Posterior vena cava (tissue), 2 donors: ENCODE data around the gene HOXA11. TPM values are rescaled to one million over a fixed set of nuclear protein-coding genes. Genes with fewer than 3 reads are reported as not detected.

Source experiments
- DNase-seq: peaks from one replicate; pipeline ENCODE4 v3.0.0-alpha.2; 2020; ENCODE audit warnings: low spot score
- intact Hi-C, 2 donors: fragments of 100-400 bp; cut with DNase I; formaldehyde crosslinking; loops; one replicate each; pipeline versions ENCODE4 v1.14.1 to v1.14.2; 2022 to 2023
- total RNA-seq, 2 donors: library from RNA; stranded (reverse); fragmentation: NEBNext Ultra II Directional; extraction: Animal tissue kit (Norgen Biotek cat#: 25700); gene quantifications; one replicate each; pipeline ENCODE4 v1.2.1, GENCODE V29; 2021
- donor health status: DM: yes; HTN: yes; CAD: no.
- donor health status: DM: yes; HTN: yes; CAD: no.

The HOXA11 gene
- total RNA-seq, 2 donors from 2014 or later, result 0.51 to 1.1 TPM

DNA sequence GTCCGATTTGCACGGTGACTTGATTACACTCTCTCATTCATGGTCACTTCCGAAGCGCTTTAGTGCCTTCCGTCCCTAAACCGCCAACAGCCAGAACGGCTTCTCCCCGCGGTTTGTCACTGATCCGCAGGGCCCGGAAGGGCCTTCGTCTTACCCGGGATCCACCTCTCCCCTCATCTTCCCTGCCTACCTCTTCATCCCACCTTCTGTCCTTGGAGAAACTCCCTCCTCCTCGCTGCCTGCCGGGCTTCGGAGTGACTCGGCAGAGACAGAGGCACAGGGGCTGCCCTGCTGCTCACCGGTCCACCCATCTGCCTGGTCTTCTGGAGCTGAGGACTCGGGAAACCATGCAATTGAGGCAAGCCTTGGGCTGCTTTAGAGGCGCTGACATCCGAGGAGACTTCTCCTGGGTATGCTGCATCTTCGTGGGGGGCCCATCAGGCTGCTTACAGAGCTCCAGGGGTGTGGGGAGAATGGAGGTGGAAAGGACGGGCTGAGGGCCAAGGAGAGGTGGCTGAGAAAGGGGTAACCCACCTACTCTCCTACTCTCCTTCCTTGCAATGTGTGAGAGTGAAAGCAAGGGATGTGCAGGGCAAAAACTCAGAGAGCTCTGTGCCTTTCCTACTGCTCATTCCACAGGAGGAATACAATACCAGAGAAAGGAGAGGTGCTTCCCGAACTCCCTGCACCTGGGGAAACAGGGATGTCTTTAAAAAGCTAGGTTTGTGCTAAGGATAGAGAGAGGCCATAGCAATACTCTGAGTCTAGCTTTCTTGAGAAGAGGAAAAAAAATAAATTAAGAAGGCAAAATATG, 1.0 kb upstream of the HOXA11 start:
- intact Hi-C loops, result no loop called here
- DNase-seq, result peak; percentile 47

DNA sequence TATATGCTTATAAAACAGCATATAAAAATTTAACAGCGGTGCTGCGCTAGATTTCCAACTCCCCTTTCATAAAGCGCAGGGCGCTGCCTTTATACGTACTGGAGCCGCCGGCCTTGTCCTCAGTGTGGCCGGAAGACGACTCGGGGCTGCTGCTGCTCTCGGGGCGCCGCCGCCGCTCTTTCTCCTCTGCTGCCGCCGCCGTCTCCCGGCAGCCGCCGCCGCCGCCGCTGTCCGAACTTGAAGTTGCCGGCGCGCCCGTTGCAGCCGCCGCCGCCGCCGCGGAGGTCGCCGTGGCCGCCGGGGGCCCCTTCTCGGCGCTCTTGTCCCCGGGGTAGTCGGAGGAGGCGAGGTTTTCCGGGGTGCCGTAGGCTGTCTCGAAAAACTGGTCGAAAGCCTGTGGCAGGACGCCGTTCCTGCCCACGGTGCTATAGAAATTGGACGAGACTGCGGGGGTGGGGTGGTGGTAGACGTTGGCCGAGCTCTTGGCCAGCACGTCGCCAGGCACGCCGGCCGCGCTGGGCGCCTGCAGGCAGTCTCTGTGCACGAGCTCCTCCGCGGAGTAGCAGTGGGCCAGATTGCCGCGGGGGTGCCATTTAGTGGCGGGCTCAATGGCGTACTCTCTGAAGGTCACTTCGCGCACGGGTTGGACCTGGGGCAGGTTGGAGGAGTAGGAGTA, 557 bp downstream of the HOXA11 start:
- intact Hi-C loops, result no loop called here
- peak; percentile 83 for DNase-seq

- intact Hi-C loops, result no loop called here
- DNase-seq, result no peak
Observed at GRCh38 chr7:27183682-27184336, 1.2 kb downstream of the HOXA11 start.

- peak; percentile 65 for DNase-seq
- intact Hi-C loops, result no loop called here
Observed at GRCh38 chr7:27182861-27183681, 2.0 kb downstream of the HOXA11 start.

- intact Hi-C loops, result no loop called here
- peak; percentile 52 for DNase-seq
Observed at GRCh38 chr7:27182285-27182841, 2.7 kb downstream of the HOXA11 start.

- peak; percentile 42 for DNase-seq
- intact Hi-C loops, result no loop called here
Observed at GRCh38 chr7:27181795-27182275, 3.2 kb downstream of the HOXA11 start.

DNA sequence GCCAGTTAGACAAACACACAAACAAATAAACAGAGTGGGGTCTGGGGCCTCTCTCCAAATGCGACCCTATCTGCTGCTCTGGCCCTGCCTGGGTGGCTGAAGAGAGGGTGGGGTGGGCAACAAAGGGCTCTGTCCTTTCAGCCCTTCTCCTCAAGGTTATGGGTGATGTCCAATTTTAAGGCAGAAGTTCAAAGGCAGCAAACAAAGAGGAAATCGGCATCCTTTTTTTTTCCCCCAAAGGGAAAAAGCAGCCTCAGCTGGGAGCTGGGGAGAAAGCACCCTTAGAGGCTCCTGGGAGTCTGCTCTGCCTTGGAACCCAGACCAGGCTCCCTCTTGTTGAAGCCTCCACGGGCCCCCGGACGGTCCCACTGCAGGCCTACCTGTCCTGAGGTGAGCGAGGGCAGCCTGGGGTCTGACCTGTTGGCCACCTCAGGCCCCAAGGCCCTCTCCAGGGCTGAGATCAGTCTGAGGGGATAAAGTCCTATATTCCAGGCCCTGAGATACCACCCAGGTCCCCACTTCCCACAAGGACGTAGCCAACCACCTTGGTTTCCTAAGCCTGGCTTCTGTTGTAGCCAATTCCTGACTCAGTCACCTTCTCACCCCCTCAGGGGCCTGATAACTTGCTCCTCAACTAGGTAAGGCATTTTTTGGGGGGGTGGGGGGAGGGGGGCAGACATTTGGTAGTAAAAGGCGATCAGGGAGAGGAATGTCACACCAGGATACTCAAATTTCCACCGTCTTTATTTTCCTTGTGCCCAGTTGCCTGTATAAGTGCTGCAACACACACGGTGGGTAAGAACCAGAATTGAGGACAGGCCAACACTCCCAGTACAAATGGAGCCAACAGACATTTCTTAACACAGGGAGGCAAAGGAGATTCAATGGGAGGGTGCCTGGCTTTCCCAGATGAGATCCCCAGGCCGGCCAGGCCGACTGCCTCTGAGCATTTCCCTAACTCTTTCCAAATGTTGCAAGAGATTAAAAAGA, 4.3 kb downstream of the HOXA11 start:
- intact Hi-C loops, result no loop called here
- peak; percentile 76 for DNase-seq

DNA sequence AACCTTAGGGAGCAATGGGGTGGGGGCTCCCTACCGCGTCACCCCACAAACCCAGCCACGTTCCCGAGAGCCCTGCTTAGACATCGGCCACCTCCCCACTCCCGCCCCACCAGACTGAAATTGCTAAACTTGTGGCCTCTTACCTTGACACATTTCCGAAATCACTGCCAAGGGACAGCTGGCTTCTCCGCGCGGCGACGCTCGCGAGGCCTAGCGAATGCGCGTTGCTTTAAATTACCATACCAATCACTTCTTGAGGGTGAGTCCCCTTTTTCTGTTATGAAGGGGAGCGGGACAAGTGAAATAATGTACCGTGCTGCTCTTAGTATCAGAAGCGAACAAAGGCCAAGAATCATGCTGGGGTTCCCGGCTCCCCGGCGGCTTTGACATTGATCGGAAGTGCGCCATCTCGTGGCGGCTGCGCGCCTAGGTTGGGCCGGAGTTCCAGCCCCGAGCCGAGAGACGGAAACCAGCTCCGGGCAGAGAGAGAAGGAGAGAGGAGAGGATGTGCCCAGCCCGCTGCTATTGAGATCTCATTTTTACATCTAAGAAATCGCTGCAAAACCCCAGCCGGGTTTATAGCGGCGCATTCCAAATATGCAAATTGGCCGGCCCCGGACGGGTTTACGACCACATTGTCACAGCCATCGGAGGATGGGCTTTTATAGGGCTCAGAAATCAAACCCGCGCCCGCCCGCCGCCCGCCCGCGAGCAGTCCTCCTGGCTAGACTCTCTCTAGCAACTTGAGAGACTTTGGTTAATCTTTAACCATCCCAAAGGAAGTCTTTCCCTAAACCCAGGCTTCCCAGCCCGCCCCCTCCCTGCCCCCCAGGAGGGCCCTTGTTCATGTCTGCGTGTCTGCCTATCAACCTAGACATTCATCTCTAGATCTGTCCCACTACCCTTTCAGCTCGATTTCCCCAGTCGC, 5.3 kb downstream of the HOXA11 start:
- intact Hi-C loops, result no loop called here
- DNase-seq, result peak; percentile 91

GRCh38 chr7:27179030-27179429, 6.0 kb downstream of the HOXA11 start:
- intact Hi-C loops, result no loop called here
- DNase-seq, result no peak

DNA sequence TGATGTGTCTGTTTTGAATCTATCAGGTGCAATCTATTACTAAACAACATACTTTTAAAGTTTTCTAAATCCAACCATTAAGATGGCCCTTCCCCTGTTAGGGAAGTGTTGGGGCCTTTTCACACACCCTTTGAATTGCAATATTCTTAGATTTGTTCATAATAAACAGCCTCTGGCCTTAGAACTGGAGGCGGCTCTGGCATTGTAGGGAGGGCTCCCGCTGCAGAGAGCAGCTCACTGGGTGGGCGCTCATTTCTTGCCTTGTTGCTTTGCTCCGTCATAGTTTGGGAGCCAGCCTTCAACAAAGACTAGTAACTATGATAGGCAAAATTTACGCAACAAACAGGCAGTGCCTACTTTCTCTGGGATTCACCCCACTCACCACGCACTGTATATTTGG, 6.7 kb downstream of the HOXA11 start:
- intact Hi-C loops, result no loop called here
- no peak for DNase-seq

GRCh38 chr7:27177795-27178320, 7.2 kb downstream of the HOXA11 start:
- DNase-seq, result no peak
- intact Hi-C loops, result no loop called here

DNA sequence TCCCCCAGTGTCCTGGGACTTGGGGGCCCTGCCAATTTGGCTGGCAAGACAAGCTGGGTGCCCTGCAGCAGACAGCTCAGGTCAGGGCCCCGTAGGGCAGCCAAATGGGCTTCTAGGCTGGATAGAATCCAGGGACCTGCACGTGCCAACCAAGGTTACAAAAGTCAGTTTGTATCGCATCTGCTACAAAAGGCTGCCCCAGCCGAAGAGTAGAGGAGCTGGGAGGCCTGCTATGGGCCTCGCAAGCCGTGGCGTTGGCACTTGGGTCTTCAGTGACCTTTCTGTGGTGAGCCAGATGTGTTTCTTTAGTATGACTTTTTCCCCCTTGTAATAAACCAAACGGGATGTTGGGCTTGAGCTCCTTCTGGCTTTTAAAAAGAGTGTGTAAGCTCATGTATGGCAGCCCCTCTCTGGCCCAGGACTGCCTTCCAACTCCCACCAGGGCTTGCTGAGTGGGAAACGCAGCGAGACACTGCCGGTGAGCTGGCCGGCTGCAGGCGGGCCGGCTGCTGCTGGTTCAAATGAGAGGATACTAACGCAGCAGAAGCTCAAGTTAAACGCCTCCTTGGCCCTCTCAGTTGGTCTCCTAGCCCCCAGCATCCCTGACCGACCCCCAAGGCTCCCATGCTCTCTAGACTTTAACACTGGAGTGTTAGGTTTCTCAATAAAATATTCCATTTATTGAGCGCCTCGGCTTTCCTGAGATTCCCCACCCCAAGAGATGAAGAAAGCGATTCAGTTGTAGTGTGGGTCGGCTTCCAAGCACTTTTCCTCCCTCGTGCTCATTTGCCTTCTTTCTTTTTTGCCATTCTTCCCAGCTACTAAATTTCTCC, 7.9 kb downstream of the HOXA11 start:
- peak; percentile 58 for DNase-seq
- intact Hi-C loops, result no loop called here

GRCh38 chr7:27176524-27176845, 8.5 kb downstream of the HOXA11 start:
- intact Hi-C loops, result no loop called here
- DNase-seq, result no peak

GRCh38 chr7:27175626-27176523, 9.2 kb downstream of the HOXA11 start:
- intact Hi-C loops, result no loop called here
- peak; percentile 73 for DNase-seq
